ENCODE data around the gene MTMR2.

MTMR2 gene

GRCh38 chr11:95933594-95933993, 9.7 kb upstream of the MTMR2 start:
- no peaks in the 10 kb centered on the region for H3K4me1 ChIP-seq (ENCODE audit: control insufficient read depth, insufficient read depth, low read length, poor library complexity, severe bottlenecking)
- no peaks in the 10 kb centered on the region for H3K36me3 ChIP-seq (ENCODE audit: control insufficient read depth, insufficient read depth, low read length)
- peaks cover 6% of the 10 kb centered on the region for H3K9me3 ChIP-seq (ENCODE audit: control insufficient read depth, low read length)
- no peak overlapping the region for H3K4me3 ChIP-seq (ENCODE audit: extremely low read depth, insufficient read depth, low read length, poor library complexity, severe bottlenecking)
- 96 to 100% methylated on average over 4 to 5 of the region's 5 CpGs for WGBS, 2 experiments (ENCODE audit: insufficient coverage in 2 of 2)
- H3K27ac ChIP-seq (ENCODE audit: low read depth, low read length, severe bottlenecking): no peak overlapping the region

GRCh38 chr11:95931916-95932315, 8.0 kb upstream of the MTMR2 start:
- WGBS, 2 experiments (ENCODE audit: insufficient coverage in 2 of 2): no CpG with 5 or more reads among the region's 1 CpG
- no peaks in the 10 kb centered on the region for H3K36me3 ChIP-seq (ENCODE audit: control insufficient read depth, insufficient read depth, low read length)
- H3K27ac ChIP-seq (ENCODE audit: low read depth, low read length, severe bottlenecking): no peak overlapping the region
- H3K4me3 ChIP-seq (ENCODE audit: extremely low read depth, insufficient read depth, low read length, poor library complexity, severe bottlenecking): no peak overlapping the region
- peaks cover 6% of the 10 kb centered on the region for H3K9me3 ChIP-seq (ENCODE audit: control insufficient read depth, low read length)
- no peaks in the 10 kb centered on the region for H3K4me1 ChIP-seq (ENCODE audit: control insufficient read depth, insufficient read depth, low read length, poor library complexity, severe bottlenecking)

DNA sequence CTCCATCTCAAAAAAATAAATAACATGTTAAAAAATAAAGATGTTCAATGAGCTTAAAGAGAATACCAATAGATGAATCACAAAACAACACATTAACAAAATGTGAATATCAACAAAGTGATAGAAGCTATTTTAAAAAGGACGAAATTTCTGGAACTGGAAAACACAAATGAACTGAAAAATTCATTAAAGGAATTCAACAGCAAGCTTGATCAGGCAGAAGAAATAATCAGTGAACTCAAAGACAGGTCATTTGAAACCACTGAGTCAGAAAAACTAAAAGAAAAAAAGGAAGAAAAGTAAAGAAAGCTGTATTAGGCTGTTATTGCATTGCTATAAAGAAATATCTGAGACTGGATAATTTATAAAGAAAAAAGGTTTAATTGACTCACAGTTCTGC, 7.0 kb upstream of the MTMR2 start:
- WGBS, 2 experiments (ENCODE audit: insufficient coverage in 2 of 2): 83% methylated on average over 1 of the region's 1 CpG; no CpG with 5 or more reads in 1 of the 2 experiments
- H3K36me3 ChIP-seq (ENCODE audit: control insufficient read depth, insufficient read depth, low read length): no peaks in the 10 kb centered on the region
- H3K9me3 ChIP-seq (ENCODE audit: control insufficient read depth, low read length): peaks cover 6% of the 10 kb centered on the region
- H3K4me1 ChIP-seq (ENCODE audit: control insufficient read depth, insufficient read depth, low read length, poor library complexity, severe bottlenecking): no peaks in the 10 kb centered on the region
- no peak overlapping the region for H3K4me3 ChIP-seq (ENCODE audit: extremely low read depth, insufficient read depth, low read length, poor library complexity, severe bottlenecking)
- no peak overlapping the region for H3K27ac ChIP-seq (ENCODE audit: low read depth, low read length, severe bottlenecking)

DNA sequence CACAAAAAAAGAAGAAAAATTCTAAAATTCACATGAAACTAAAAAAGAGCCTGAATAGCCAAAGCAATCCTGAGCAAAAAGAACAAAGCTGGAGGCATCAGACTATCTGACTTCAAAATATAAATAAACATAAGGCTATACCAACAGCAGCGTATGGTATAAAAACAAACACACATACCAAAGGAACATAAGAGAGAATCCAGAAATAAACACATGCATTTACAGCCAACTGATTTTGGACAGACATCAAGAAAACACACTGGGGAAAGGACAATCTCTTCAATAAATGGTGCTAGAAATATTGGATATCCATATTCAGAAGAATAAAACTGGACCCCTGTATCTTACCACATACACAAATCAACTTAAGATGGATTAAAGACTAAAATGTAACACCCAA, 2.8 kb upstream of the MTMR2 start:
- Histone ChIP-seq H3K36me3 (ENCODE audit: control insufficient read depth, insufficient read depth, low read length) (no peaks in the 10 kb centered on the region), H3K4me1 (ENCODE audit: control insufficient read depth, insufficient read depth, low read length, poor library complexity, severe bottlenecking) (peaks cover 8% of the 10 kb centered on the region), H3K9me3 (ENCODE audit: control insufficient read depth, low read length) (peaks cover 6% of the 10 kb centered on the region), H3K27ac (ENCODE audit: low read depth, low read length, severe bottlenecking) (no peak overlapping the region), H3K4me3 (ENCODE audit: extremely low read depth, insufficient read depth, low read length, poor library complexity, severe bottlenecking) (no peak overlapping the region)
- 100% methylated on average over 1 of the region's 1 CpG for WGBS, 2 experiments (ENCODE audit: insufficient coverage in 2 of 2)

DNA sequence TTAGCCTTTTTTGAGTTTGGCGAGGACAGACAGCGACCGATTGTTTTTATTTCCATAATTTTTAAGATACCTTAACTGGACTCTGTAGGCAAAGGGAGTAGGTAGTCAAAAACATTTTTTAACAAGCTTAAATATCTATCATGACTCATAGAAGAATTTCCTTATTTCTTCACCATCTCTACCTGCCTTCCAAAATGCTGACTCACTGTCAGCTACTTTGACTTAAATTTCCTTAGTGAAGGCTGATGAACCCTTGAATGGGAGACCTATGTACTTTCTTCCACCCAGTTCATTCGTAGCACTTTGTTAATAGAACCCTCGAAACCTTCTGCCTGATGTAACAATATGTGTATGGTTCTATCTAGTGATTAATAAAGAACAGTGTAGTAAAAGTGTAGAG, 1.1 kb upstream of the MTMR2 start:
- H3K27ac ChIP-seq (ENCODE audit: low read depth, low read length, severe bottlenecking): peak overlapping the region; percentile 92
- WGBS, 2 experiments (ENCODE audit: insufficient coverage in 2 of 2): no CpG with 5 or more reads among the region's 5 CpGs

DNA sequence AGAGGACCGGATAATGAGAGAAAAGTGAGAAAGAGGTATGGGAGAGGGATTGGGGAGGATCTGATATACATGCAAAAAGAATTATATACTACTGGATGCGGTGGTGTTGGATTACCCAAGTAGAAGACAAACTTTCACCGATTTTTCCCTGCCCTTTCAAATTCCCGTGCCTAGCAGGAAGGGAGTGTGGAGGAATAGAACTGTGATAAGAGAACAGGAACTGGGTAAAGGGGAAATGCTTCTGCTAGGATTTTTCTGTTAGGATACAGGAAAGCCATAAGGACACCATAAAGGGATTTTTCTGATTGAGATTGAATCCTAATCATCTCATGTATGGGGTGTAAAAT, 480 bp upstream of the MTMR2 start:
- peak overlapping the region; percentile 69 for H3K4me3 ChIP-seq (ENCODE audit: extremely low read depth, insufficient read depth, low read length, poor library complexity, severe bottlenecking)
- H3K4me1 ChIP-seq (ENCODE audit: control insufficient read depth, insufficient read depth, low read length, poor library complexity, severe bottlenecking): peaks cover 8% of the 10 kb centered on the region
- WGBS, 2 experiments (ENCODE audit: insufficient coverage in 2 of 2): 0 to 7% methylated on average over 1 to 2 of the region's 4 CpGs
- peaks cover 3% of the 10 kb centered on the region for H3K36me3 ChIP-seq (ENCODE audit: control insufficient read depth, insufficient read depth, low read length)
- peak overlapping the region; percentile 92 for H3K27ac ChIP-seq (ENCODE audit: low read depth, low read length, severe bottlenecking)
- H3K9me3 ChIP-seq (ENCODE audit: control insufficient read depth, low read length): no peaks in the 10 kb centered on the region

More for the DNA sequence above, 1.1 kb upstream of the MTMR2 start:
- peaks cover 3% of the 10 kb centered on the region for H3K36me3 ChIP-seq (ENCODE audit: control insufficient read depth, insufficient read depth, low read length)
- H3K4me3 ChIP-seq (ENCODE audit: extremely low read depth, insufficient read depth, low read length, poor library complexity, severe bottlenecking): peak overlapping the region; percentile 69
- no peaks in the 10 kb centered on the region for H3K9me3 ChIP-seq (ENCODE audit: control insufficient read depth, low read length)
- H3K4me1 ChIP-seq (ENCODE audit: control insufficient read depth, insufficient read depth, low read length, poor library complexity, severe bottlenecking): peaks cover 8% of the 10 kb centered on the region

DNA sequence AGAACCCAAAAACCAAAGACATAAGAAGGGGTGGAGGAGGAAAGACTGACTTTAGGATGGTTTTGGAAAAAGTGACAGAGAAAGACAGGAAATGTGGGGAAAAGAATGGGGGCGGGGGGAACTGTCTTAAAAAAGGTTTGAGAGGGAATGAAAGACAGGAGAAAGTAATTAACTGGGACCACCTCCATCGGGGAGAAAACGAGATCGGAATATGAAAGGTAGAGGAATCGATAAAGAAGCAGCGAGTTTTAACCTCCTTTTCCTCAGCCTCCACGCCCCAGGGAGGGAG, 524 bp downstream of the MTMR2 start:
- Histone ChIP-seq H3K27ac (ENCODE audit: low read depth, low read length, severe bottlenecking) (peak overlapping the region; percentile 92), H3K4me3 (ENCODE audit: extremely low read depth, insufficient read depth, low read length, poor library complexity, severe bottlenecking) (peak overlapping the region; percentile 69), H3K9me3 (ENCODE audit: control insufficient read depth, low read length) (no peaks in the 10 kb centered on the region), H3K4me1 (ENCODE audit: control insufficient read depth, insufficient read depth, low read length, poor library complexity, severe bottlenecking) (peaks cover 8% of the 10 kb centered on the region), H3K36me3 (ENCODE audit: control insufficient read depth, insufficient read depth, low read length) (peaks cover 3% of the 10 kb centered on the region)
- WGBS, 2 experiments (ENCODE audit: insufficient coverage in 2 of 2): 0% methylated on average over 4 to 6 of the region's 7 CpGs

DNA sequence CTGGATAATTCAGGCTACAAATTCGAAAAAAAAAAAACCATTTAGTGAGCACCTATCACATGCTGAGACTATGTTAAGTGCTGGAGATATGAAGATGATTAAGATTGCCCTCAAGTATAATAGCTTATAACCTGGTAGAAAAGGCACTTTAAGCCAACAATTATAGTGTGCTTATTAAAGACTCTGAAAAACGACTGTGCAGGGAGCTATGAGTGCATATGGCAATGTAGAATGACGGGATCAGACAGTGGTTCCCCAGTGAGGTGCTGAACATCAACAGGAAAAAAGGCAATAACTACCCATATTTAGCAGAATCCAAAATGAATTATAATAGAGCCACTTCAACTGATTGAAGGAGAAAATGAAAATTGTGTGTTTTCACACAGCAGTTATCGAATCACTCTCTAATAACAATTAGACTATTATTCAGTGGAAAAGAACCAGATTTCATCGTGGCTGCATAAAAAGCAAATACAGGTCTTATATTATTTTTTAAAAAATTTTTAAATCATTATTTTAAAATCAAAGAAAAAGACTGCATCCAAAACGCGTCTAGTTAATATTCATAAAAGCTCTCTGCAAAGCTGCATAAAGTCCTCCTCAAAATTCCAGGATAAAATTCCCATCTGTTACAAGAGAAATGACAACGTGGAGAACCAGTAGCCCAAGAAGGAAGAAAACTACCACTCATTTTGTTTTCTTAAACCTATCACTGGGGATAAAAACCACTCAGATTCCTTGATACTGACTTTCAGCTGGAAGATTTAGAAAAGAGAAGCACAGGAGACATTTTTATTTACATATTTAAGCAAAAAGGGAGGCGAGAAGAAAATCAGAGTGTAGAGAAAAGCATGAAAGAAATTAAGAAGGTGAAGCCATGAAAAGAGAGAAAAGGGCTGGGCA, 1.1 kb downstream of the MTMR2 start:
- H3K4me1 ChIP-seq (ENCODE audit: control insufficient read depth, insufficient read depth, low read length, poor library complexity, severe bottlenecking): peaks cover 8% of the 10 kb centered on the region
- 27% methylated on average over 3 of the region's 9 CpGs; no CpG with 5 or more reads in 1 of the 2 experiments for WGBS, 2 experiments (ENCODE audit: insufficient coverage in 2 of 2)

DNA sequence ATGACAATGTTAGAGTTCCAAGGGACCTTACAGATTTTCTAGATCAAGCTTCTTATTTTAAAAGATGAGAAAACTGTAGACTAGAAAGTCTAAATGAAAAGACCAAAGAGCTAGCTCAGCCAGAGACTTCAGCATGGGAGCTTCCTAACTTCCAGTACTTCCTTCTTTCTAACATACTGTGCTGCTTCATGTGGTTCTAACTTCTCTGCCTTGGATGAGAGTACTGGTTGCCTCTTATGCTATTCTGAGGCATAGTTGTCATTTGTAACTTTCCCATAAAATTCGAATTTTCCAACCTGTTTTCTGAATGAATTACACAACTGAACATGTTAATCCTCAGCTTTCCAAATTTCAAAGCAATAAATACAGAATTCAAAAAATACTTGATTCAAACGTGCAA, 1.8 kb downstream of the MTMR2 start:
- Histone ChIP-seq H3K4me1 (ENCODE audit: control insufficient read depth, insufficient read depth, low read length, poor library complexity, severe bottlenecking) (peaks cover 8% of the 10 kb centered on the region), H3K4me3 (ENCODE audit: extremely low read depth, insufficient read depth, low read length, poor library complexity, severe bottlenecking) (peak overlapping the region; percentile 69), H3K9me3 (ENCODE audit: control insufficient read depth, low read length) (no peaks in the 10 kb centered on the region), H3K36me3 (ENCODE audit: control insufficient read depth, insufficient read depth, low read length) (peaks cover 3% of the 10 kb centered on the region), H3K27ac (ENCODE audit: low read depth, low read length, severe bottlenecking) (no peak overlapping the region)
- 33 to 69% methylated on average over 1 to 2 of the region's 2 CpGs for WGBS, 2 experiments (ENCODE audit: insufficient coverage in 2 of 2)

More for the DNA sequence above, 1.1 kb downstream of the MTMR2 start:
- H3K4me3 ChIP-seq (ENCODE audit: extremely low read depth, insufficient read depth, low read length, poor library complexity, severe bottlenecking): peak overlapping the region; percentile 69
- no peaks in the 10 kb centered on the region for H3K9me3 ChIP-seq (ENCODE audit: control insufficient read depth, low read length)
- peak overlapping the region; percentile 92 for H3K27ac ChIP-seq (ENCODE audit: low read depth, low read length, severe bottlenecking)
- H3K36me3 ChIP-seq (ENCODE audit: control insufficient read depth, insufficient read depth, low read length): peaks cover 3% of the 10 kb centered on the region

DNA sequence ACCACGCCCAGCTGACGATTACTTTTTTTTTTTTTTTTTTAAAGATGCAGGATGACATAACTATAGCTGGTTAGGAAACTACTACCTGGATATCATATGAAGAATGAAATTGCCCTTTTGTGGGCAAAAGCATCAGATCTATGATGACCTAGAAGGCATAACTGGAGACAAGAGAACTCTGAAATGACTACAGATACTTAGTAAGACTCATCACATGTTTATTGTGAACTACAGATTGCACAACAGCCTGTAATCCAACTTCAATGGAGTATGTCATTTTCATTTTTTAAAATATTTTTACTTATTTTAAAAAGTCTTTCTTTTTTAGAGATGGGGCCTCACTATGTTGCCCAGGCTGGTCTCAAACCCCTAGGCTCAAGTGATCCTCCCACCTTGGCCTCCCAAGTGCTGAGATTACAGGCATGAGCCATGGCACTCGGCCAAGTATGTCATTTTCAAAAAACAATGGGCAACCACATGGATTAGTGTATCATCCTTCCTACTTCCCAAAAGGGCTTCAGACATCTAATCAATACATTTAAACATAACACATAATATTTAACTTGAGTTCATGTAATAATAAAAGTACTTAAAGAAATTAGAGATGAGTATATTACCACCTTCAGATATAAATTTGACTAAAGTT, 3.3 kb downstream of the MTMR2 start:
- Histone ChIP-seq H3K27ac (ENCODE audit: low read depth, low read length, severe bottlenecking) (no peak overlapping the region), H3K4me3 (ENCODE audit: extremely low read depth, insufficient read depth, low read length, poor library complexity, severe bottlenecking) (no peak overlapping the region), H3K9me3 (ENCODE audit: control insufficient read depth, low read length) (no peaks in the 10 kb centered on the region), H3K36me3 (ENCODE audit: control insufficient read depth, insufficient read depth, low read length) (peaks cover 3% of the 10 kb centered on the region), H3K4me1 (ENCODE audit: control insufficient read depth, insufficient read depth, low read length, poor library complexity, severe bottlenecking) (peaks cover 8% of the 10 kb centered on the region)
- WGBS, 2 experiments (ENCODE audit: insufficient coverage in 2 of 2): no CpG with 5 or more reads among the region's 3 CpGs

DNA sequence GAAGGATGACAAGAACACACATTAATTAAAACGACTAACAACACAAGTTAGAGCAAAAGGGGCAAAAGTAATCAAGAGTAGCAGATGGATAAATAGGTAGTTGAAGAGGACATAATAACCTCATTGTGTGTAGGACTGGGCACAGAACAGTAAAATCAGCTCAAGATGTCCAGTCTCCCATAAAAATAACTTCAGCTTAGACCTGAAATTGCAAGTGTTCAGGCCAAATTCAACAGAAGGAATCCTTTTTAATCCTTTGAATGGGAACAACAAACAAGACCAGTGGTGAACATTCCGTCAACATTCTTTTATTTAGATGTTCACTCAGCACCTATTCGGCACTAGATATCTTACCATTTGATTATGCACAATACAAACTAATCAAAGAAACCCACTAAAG, 4.4 kb downstream of the MTMR2 start:
- WGBS, 2 experiments (ENCODE audit: insufficient coverage in 2 of 2): 100% methylated on average over 1 of the region's 3 CpGs; no CpG with 5 or more reads in 1 of the 2 experiments
- Histone ChIP-seq H3K4me3 (ENCODE audit: extremely low read depth, insufficient read depth, low read length, poor library complexity, severe bottlenecking) (no peak overlapping the region), H3K36me3 (ENCODE audit: control insufficient read depth, insufficient read depth, low read length) (peaks cover 3% of the 10 kb centered on the region)

More for the DNA sequence above, 4.4 kb downstream of the MTMR2 start:
- Histone ChIP-seq H3K4me1 (ENCODE audit: control insufficient read depth, insufficient read depth, low read length, poor library complexity, severe bottlenecking) (peaks cover 8% of the 10 kb centered on the region), H3K27ac (ENCODE audit: low read depth, low read length, severe bottlenecking) (no peak overlapping the region), H3K9me3 (ENCODE audit: control insufficient read depth, low read length) (no peaks in the 10 kb centered on the region)

Data from mesodermal cell (in vitro differentiated cells).